GM12878 (cell line): ENCODE measurements around the gene HAND1. TPM values are rescaled to one million over a fixed set of nuclear protein-coding genes. Genes with fewer than 3 reads are reported as not detected.

ENCODE experiments used
- ATAC-seq: fragments of 200-7000 bp; cut with Tn5 transposase; 3 replicates; pipeline ENCODE4 v1.9.1; 2020; ENCODE audit warnings: mild to moderate bottlenecking, moderate library complexity
- BruUV-seq: library from RNA; stranded (reverse); fragments of 400-500 nt; replicated peaks from 2 replicates; lab custom pipeline; 2021; lab: Mats Ljungman, UMichigan
- CTCF ChIA-PET: fragments of 300-600 bp; sonication (Branson Sonifier 250); formaldehyde crosslinking; extraction: SDS; loops from one replicate; lab custom pipeline; 2021; ENCODE audit warnings: inconsistent platforms; lab: Yijun Ruan, JAX
- POLR2A ChIA-PET: fragments of 350-600 bp; formaldehyde crosslinking; extraction: SDS; loops from one replicate; lab custom pipeline; 2021; ENCODE audit warnings: inconsistent platforms; lab: Charles Lee
- RAD21 ChIA-PET: fragments of 300-600 bp; sonication (Branson Sonifier 250); formaldehyde crosslinking; loops from one replicate; lab custom pipeline; 2023; ENCODE audit warnings: antibody characterized with exemption; ENCODE audit not compliant: unreplicated experiment; lab: Charles Lee
- SMC1A ChIA-PET: fragments of 300-600 bp; sonication (Branson Sonifier 250); formaldehyde crosslinking; loops from one replicate; lab custom pipeline; 2023; ENCODE audit not compliant: unreplicated experiment, uncharacterized antibody; lab: Charles Lee
- DNase-seq: peaks from one replicate; pipeline ENCODE4 v3.0.0-alpha.2; 2011; ENCODE audit warnings: low read depth, low spot score
- FAIRE-seq: peaks from 3 replicates; lab custom pipeline; 2011; peaks lifted over from hg19 to GRCh38; lab: Jason Lieb, UNC
- H2AFZ ChIP-seq: 2 replicates; pipeline ENCODE4 v1.6.0; 2011; ENCODE audit warnings: low read depth, low read length, control low read depth; ENCODE audit not compliant: control insufficient read depth
- H3K27ac ChIP-seq: 2 replicates; pipeline ENCODE4 v1.5.1; 2011; ENCODE audit warnings: control low read depth; ENCODE audit not compliant: control insufficient read depth, insufficient read depth
- H3K27me3 ChIP-seq, 2 experiments: replicated peaks in 1 of 2; 2 replicates each; pipeline versions ENCODE4 v1.6.0 to v1.6.1; 2011; ENCODE audit warnings: low read length in 1 of 2; ENCODE audit not compliant: control insufficient read depth in 2 of 2, insufficient read depth in 2 of 2
- H3K36me3 ChIP-seq, 2 experiments: 2 replicates each; pipeline ENCODE4 v1.5.1; 2011; ENCODE audit warnings: low read length in 1 of 2; ENCODE audit not compliant: control insufficient read depth in 2 of 2, insufficient read depth in 2 of 2
- H3K4me1 ChIP-seq: 2 replicates; pipeline ENCODE4 v1.6.1; 2011; ENCODE audit warnings: mild to moderate bottlenecking, low read length, moderate library complexity, mixed read lengths; ENCODE audit not compliant: control insufficient read depth, insufficient read depth
- H3K4me2 ChIP-seq: 2 replicates; pipeline ENCODE4 v1.6.0; 2011; ENCODE audit warnings: control low read depth; ENCODE audit not compliant: control insufficient read depth, insufficient read depth
- H3K4me3 ChIP-seq: fragments of 200-600 bp; sonication (generic); 2 replicates; pipeline ENCODE4 v1.5.1; 2016
- H3K79me2 ChIP-seq: 2 replicates; pipeline ENCODE4 v1.6.0; 2011; ENCODE audit warnings: low read length; ENCODE audit not compliant: control insufficient read depth, insufficient read depth
- H3K9ac ChIP-seq: 2 replicates; pipeline ENCODE4 v1.8.0; 2011; ENCODE audit warnings: low read length, control low read depth, mixed read lengths; ENCODE audit not compliant: control insufficient read depth, insufficient read depth
- H3K9me3 ChIP-seq: replicated peaks from 3 replicates; pipeline ENCODE4 v1.5.1; 2011; ENCODE audit warnings: mild to moderate bottlenecking, low read length; ENCODE audit not compliant: control insufficient read depth, insufficient read depth
- H4K20me1 ChIP-seq: 2 replicates; pipeline ENCODE4 v1.6.0; 2011; ENCODE audit not compliant: control insufficient read depth, insufficient read depth
- CBFB ChIP-seq: IDR thresholded peaks from 2 replicates; pipeline ENCODE4 v1.6.1; 2016; ENCODE audit warnings: antibody characterized with exemption, low read depth
- CHD2 ChIP-seq: IDR thresholded peaks from 2 replicates; pipeline ENCODE4 v1.6.1; 2011; ENCODE audit warnings: low read depth, low read length, improper control_type of control experiment, borderline replicate concordance
- ESRRA ChIP-seq: IDR thresholded peaks from 2 replicates; pipeline ENCODE4 v1.6.1; 2012; ENCODE audit warnings: mild to moderate bottlenecking, low read length, improper control_type of control experiment
- HCFC1 ChIP-seq: fragments of 150-350 bp; IDR thresholded peaks from 2 replicates; pipeline ENCODE4 v1.6.1; 2014; ENCODE audit warnings: low read length
- KAT2A ChIP-seq: conservative IDR thresholded peaks from 2 replicates; pipeline ENCODE4 v1.6.1; 2011; ENCODE audit warnings: low read depth, low read length; ENCODE audit not compliant: control insufficient read depth
- LARP7 ChIP-seq: fragments of 450-650 bp; IDR thresholded peaks from 2 replicates; pipeline ENCODE4 v1.6.1; 2017; ENCODE audit warnings: mild to moderate bottlenecking
- MEF2A ChIP-seq: IDR thresholded peaks from 2 replicates; pipeline ENCODE4 v1.6.1; 2011; ENCODE audit warnings: low read depth, mild to moderate bottlenecking, low read length, moderate library complexity; ENCODE audit not compliant: insufficient read depth
- NR2C1 ChIP-seq: fragments of 450-650 bp; IDR thresholded peaks from 2 replicates; pipeline ENCODE4 v1.6.1; 2017; ENCODE audit warnings: antibody characterized with exemption, mild to moderate bottlenecking, moderate library complexity
- PML ChIP-seq: IDR thresholded peaks from 2 replicates; pipeline ENCODE4 v1.6.1; 2012; ENCODE audit warnings: low read length, inconsistent platforms
- POLR2A ChIP-seq: IDR thresholded peaks from 2 replicates; pipeline ENCODE4 v1.6.1; 2011; ENCODE audit warnings: low read depth, mild to moderate bottlenecking, low read length
- RAD51 ChIP-seq: fragments of 450-650 bp; IDR thresholded peaks from 2 replicates; pipeline ENCODE4 v1.6.1; 2016; ENCODE audit warnings: moderate library complexity, mild to moderate bottlenecking, inconsistent platforms
- RELA ChIP-seq: fragments of 450-650 bp; IDR thresholded peaks from 2 replicates; pipeline ENCODE4 v1.8.0; 2014; ENCODE audit warnings: borderline replicate concordance; ENCODE audit not compliant: partially characterized antibody
- SUZ12 ChIP-seq: fragments of 200-600 bp; sonication (generic); IDR thresholded peaks from one replicate; pipeline ENCODE4 v1.6.1; 2018; ENCODE audit warnings: antibody characterized with exemption, mild to moderate bottlenecking; ENCODE audit not compliant: unreplicated experiment
- WRNIP1 ChIP-seq: IDR thresholded peaks from 2 replicates; pipeline ENCODE4 v1.6.1; 2011; ENCODE audit warnings: low read depth, low read length, improper control_type of control experiment, borderline replicate concordance
- YY1 ChIP-seq: IDR thresholded peaks from 2 replicates; pipeline ENCODE4 v1.6.1; 2011; ENCODE audit warnings: low read depth, mild to moderate bottlenecking, low read length
- ZZZ3 ChIP-seq: IDR thresholded peaks from 2 replicates; pipeline ENCODE4 v1.6.1; 2011; ENCODE audit warnings: low read depth; ENCODE audit not compliant: control insufficient read depth, insufficient read length
- WGBS: methylation state at CpG from one replicate; pipeline ENCODE4 v1.1.6; 2016; ENCODE audit warnings: low lambda C conversion rate; ENCODE audit not compliant: insufficient replicate concordance, insufficient coverage; ENCODE audit errors: missing lambda C conversion rate; 5-methylcytosine and 5-hydroxymethylcytosine counted together
- in situ Hi-C: fragments of 300-500 bp; cut with MboI; formaldehyde crosslinking; loops from 9 replicates; pipeline ENCODE4 v1.14.3; 2018; ENCODE audit warnings: mixed read lengths
- intact Hi-C: fragments of 100-400 bp; cut with micrococcal nuclease; formaldehyde crosslinking; loops from one replicate; pipeline ENCODE4 v1.14.2; 2022; ENCODE audit not compliant: unreplicated experiment
- polyA plus RNA-seq, 11 experiments: library from polyadenylated mRNA; depleted of rRNA in 4 of 11; unstranded in 6 of 11; stranded (reverse) in 5 of 11; fragments of >200 nt; fragmentation: Nextera tagmentation in 4 of 11; fragmentation: Illumina TruSeq in 1 of 11; extraction: Ambion mirVana in 4 of 11; extraction: Trizol in 1 of 11; gene quantifications; 1 replicate in 1 of 11; 2 replicates in 10 of 11; pipeline versions ENCODE4 v1.2.1 to v1.2.3, GENCODE V29; 2011 to 2016; ENCODE audit warnings: inconsistent platforms in 2 of 11, missing spikeins in 2 of 11, low read depth in 1 of 11
- total RNA-seq, 4 experiments: library from RNA; depleted of rRNA in 3 of 4; stranded (reverse); fragments of >200 nt in 3 of 4; fragmentation: Illumina TruSeq in 1 of 4; extraction: Trizol in 1 of 4; gene quantifications; 2 replicates each; pipeline versions ENCODE4 v1.2.1 to v1.2.3, GENCODE V29; 2013 to 2021
- TF ChIP-seq, protein P1 (sequence below): IDR thresholded peaks from 2 replicates; pipeline ENCODE4 v1.6.1; 2011; ENCODE audit warnings: low read depth, low read length, improper control_type of control experiment, borderline replicate concordance
- TF ChIP-seq, protein P2 (sequence below): IDR thresholded peaks from 2 replicates; pipeline ENCODE4 v1.6.1; 2012; ENCODE audit warnings: low read depth, low read length, improper control_type of control experiment
- TF ChIP-seq, protein P3 (sequence below): fragments of 150-350 bp; IDR thresholded peaks from 2 replicates; pipeline ENCODE4 v1.6.1; 2014; ENCODE audit warnings: mild to moderate bottlenecking, low read depth, low read length

HAND1 gene
- total and polyA plus RNA-seq, 10 of the 15 experiments (the other 5 are each of a cell fraction or from before 2014, with no cell fraction given), result 0.06 to 0.41 (median 0.27) TPM; not detected in 4

DNA sequence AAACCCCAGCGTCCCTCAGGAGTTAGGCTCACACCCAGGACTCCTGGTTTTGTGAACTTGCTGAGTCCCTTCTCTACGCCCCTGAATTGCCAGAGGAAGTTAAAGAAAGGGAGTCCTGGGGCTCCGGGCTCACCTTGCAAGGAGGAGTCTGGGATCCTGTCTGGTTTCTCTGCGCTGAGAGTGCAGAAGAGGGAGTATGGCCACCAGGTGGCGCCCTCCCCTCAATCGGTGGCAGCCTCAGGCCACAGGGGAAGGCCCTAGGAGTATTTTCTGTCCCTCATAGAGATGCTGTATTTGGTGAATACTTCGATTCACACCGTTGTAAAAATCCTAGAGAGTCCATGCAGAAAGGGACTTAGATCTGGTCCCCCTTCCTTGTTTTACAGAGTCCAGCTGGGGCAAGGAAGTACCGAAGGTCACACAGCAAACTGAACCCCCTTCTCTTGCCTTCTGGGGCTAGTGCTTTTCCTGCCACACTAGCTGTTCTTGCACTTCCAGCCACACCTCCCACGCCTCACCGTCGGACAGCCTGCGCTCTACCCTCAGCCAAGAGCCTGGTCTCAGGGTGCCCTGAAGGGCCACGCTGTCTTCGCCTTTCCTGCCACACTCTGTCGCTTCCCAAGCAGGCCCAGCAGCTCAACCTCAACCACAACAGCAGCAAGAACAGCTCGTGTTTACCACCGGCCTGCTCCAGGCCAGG is 10.2 kb downstream of the HAND1 start (continued):
- TF ChIP-seq ESRRA, result no peak
- TF ChIP-seq HCFC1, result no peak
- TF ChIP-seq LARP7, result no peak
- TF ChIP-seq MEF2A, result 0 out of 2 replicates have a peak, but pooled peaks have one; percentile 15
- TF ChIP-seq CHD2, result no peak
- TF ChIP-seq YY1, result peak; percentile 74
- TF ChIP-seq ZZZ3, result no peak
- TF ChIP-seq PML, result no peak
- no peak for TF ChIP-seq WRNIP1

DNA sequence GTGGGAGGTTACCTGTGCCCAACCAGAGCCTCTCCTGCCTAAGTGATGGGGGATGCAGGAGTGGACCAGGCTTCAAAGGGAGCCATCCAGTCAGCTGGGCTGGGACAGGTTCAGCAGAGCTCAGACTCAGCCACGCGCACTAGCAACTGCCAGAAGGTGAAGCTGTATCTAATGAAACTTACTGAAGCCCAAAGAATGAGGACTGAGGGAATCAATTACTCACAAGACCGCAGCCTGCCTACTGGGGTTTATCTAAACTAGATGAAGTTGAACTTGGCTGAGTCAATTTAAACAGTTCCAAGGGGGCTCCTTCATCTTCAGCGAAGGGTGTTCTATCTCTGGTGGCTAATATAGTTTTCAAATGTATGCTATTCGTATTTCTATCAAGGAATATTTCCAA is 11.4 kb downstream of the HAND1 start:
- WGBS, result 38% methylated on average over 5 of the region's 5 CpGs
- Histone ChIP-seq H4K20me1 (no peaks in the 10 kb centered on the region), H3K4me2 (no peak overlapping the region), H3K79me2 (no peaks in the 10 kb centered on the region), H3K36me3 (no peaks in the 10 kb centered on the region), H3K4me3 (no peak overlapping the region), H3K9me3 (no peaks in the 10 kb centered on the region), H3K27me3 (no peaks in the 10 kb centered on the region), H3K27ac (no peak overlapping the region), H3K4me1 (peaks cover 12% of the 10 kb centered on the region), H3K9ac (no peak overlapping the region), H2AFZ (no peak overlapping the region)
- no peak for FAIRE-seq
- POLR2A ChIA-PET, result no interaction called here
- no peak for DNase-seq
- intact Hi-C loops, result loop anchor here (1.0 to 5.0 kb wide), 5 partner anchors 109 to 489 kb away; no protein-coding TSS in a partner anchor
- SMC1A ChIA-PET, result interaction anchor here (0.8 to 6.8 kb wide), 20 partner anchors 13 to 394 kb away, joined by 3 to 90 read pairs (median 4); no protein-coding TSS in a partner anchor
- BruUV-seq, result no TSS peak
- CTCF ChIA-PET, result interaction anchor here (0.6 to 8.6 kb wide), 31 partner anchors 14 to 493 kb away, joined by 3 to 135 read pairs (median 4); no protein-coding TSS in a partner anchor
- ATAC-seq, result no peak
- in situ Hi-C loops, result loop anchor here (5.0 kb wide), 1 partner anchor 141 kb away; no protein-coding TSS in a partner anchor
- RAD21 ChIA-PET, result interaction anchor here (0.7 to 5.7 kb wide), 15 partner anchors 17 to 492 kb away, joined by 3 to 81 read pairs (median 6); no protein-coding TSS in a partner anchor
- TF ChIP-seq RELA (no peak), RAD51 (no peak), CBFB (no peak), POLR2A (no peak), SUZ12 (no peak), KAT2A (no peak), NR2C1 (no peak)
- TF ChIP-seq, protein P1, sequence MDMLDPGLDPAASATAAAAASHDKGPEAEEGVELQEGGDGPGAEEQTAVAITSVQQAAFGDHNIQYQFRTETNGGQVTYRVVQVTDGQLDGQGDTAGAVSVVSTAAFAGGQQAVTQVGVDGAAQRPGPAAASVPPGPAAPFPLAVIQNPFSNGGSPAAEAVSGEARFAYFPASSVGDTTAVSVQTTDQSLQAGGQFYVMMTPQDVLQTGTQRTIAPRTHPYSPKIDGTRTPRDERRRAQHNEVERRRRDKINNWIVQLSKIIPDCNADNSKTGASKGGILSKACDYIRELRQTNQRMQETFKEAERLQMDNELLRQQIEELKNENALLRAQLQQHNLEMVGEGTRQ, result no peak
- TF ChIP-seq, protein P2, sequence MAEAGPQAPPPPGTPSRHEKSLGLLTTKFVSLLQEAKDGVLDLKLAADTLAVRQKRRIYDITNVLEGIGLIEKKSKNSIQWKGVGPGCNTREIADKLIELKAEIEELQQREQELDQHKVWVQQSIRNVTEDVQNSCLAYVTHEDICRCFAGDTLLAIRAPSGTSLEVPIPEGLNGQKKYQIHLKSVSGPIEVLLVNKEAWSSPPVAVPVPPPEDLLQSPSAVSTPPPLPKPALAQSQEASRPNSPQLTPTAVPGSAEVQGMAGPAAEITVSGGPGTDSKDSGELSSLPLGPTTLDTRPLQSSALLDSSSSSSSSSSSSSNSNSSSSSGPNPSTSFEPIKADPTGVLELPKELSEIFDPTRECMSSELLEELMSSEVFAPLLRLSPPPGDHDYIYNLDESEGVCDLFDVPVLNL, result no peak
- TF ChIP-seq, protein P3, sequence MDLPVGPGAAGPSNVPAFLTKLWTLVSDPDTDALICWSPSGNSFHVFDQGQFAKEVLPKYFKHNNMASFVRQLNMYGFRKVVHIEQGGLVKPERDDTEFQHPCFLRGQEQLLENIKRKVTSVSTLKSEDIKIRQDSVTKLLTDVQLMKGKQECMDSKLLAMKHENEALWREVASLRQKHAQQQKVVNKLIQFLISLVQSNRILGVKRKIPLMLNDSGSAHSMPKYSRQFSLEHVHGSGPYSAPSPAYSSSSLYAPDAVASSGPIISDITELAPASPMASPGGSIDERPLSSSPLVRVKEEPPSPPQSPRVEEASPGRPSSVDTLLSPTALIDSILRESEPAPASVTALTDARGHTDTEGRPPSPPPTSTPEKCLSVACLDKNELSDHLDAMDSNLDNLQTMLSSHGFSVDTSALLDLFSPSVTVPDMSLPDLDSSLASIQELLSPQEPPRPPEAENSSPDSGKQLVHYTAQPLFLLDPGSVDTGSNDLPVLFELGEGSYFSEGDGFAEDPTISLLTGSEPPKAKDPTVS, result no peak
